Liver (tissue), 9 donors: ENCODE results near the gene ASIC3. TPM values are rescaled to one million over a fixed set of nuclear protein-coding genes. Genes with fewer than 3 reads are reported as not detected.

Experiments
- DNase-seq: peaks from one replicate; pipeline ENCODE4 v3.0.0-alpha.2; 2017; ENCODE audit warnings: low spot score
- H3K27ac ChIP-seq, 2 donors: one replicate each; pipeline ENCODE4 v1.7.0; 2013; ENCODE audit warnings: inconsistent platforms in 2 of 2, low read length in 2 of 2, control low read depth in 1 of 2, low read depth in 1 of 2, mild to moderate bottlenecking in 1 of 2
- H3K27me3 ChIP-seq, 4 donors: one replicate each; pipeline versions ENCODE4 v1.6.1 to v1.7.0; 2013; ENCODE audit warnings: low read length in 3 of 4, inconsistent platforms in 1 of 4, mild to moderate bottlenecking in 1 of 4, moderate library complexity in 1 of 4; ENCODE audit not compliant: control insufficient read depth in 4 of 4, insufficient read depth in 4 of 4
- H3K36me3 ChIP-seq, 4 donors: one replicate each; pipeline versions ENCODE4 v1.6.1 to v1.7.0; 2013; ENCODE audit warnings: low read length in 3 of 4, mild to moderate bottlenecking in 3 of 4, low read depth in 1 of 4, moderate library complexity in 1 of 4; ENCODE audit not compliant: control insufficient read depth in 4 of 4, insufficient read depth in 3 of 4
- H3K4me1 ChIP-seq, 4 donors: one replicate each; pipeline versions ENCODE4 v1.6.1 to v1.7.0; 2013; ENCODE audit warnings: low read length in 3 of 4, mild to moderate bottlenecking in 3 of 4, moderate library complexity in 1 of 4; ENCODE audit not compliant: control insufficient read depth in 4 of 4, insufficient read depth in 4 of 4
- H3K4me3 ChIP-seq, 3 donors: one replicate each; pipeline versions ENCODE4 v1.6.1 to v1.7.0; 2013; ENCODE audit warnings: low read length in 3 of 3, control low read depth in 1 of 3, low read depth in 1 of 3, mild to moderate bottlenecking in 1 of 3
- H3K9ac ChIP-seq, 2 donors: one replicate each; pipeline ENCODE4 v1.7.0; 2013; ENCODE audit warnings: low read length in 2 of 2, mild to moderate bottlenecking in 2 of 2, moderate library complexity in 2 of 2, control low read depth in 1 of 2, low read depth in 1 of 2
- H3K9me3 ChIP-seq, 4 donors: one replicate each; pipeline versions ENCODE4 v1.6.1 to v1.7.0; 2013; ENCODE audit warnings: low read length in 3 of 4; ENCODE audit not compliant: control insufficient read depth in 4 of 4
- ATF3 ChIP-seq: IDR thresholded peaks from 2 replicates; pipeline ENCODE4 v1.6.1; 2016; ENCODE audit warnings: antibody characterized with exemption
- CTCF ChIP-seq: fragments of 150-350 bp; IDR thresholded peaks from 2 replicates; pipeline ENCODE4 v1.5.1; 2017; ENCODE audit warnings: improper control_type of control experiment, low read depth, low read length; ENCODE audit not compliant: missing input control
- EGR1 ChIP-seq, 2 donors: IDR thresholded peaks; 2 replicates each; pipeline ENCODE4 v1.6.1; 2016 to 2018; ENCODE audit warnings: antibody characterized with exemption in 2 of 2, low read depth in 2 of 2
- FOXA1 ChIP-seq: IDR thresholded peaks from 2 replicates; pipeline ENCODE4 v1.6.1; 2016; ENCODE audit warnings: antibody characterized with exemption
- FOXA2 ChIP-seq: IDR thresholded peaks from 2 replicates; pipeline ENCODE4 v1.6.1; 2016; ENCODE audit warnings: antibody characterized with exemption
- GABPA ChIP-seq, 2 donors: IDR thresholded peaks in 1 of 2; conservative IDR thresholded peaks in 1 of 2; 2 replicates each; pipeline ENCODE4 v1.6.1; 2016; ENCODE audit warnings: antibody characterized with exemption in 2 of 2, mild to moderate bottlenecking in 1 of 2, moderate library complexity in 1 of 2
- HNF4A ChIP-seq, 2 donors: conservative IDR thresholded peaks; 2 replicates each; pipeline ENCODE4 v1.6.1; 2016; ENCODE audit warnings: antibody characterized with exemption in 2 of 2, mild to moderate bottlenecking in 2 of 2
- HNF4G ChIP-seq: IDR thresholded peaks from 2 replicates; pipeline ENCODE4 v1.6.1; 2016; ENCODE audit warnings: antibody characterized with exemption
- JUND ChIP-seq, 2 donors: IDR thresholded peaks; 2 replicates each; pipeline ENCODE4 v1.6.1; 2016; ENCODE audit warnings: antibody characterized with exemption in 2 of 2
- MAX ChIP-seq: IDR thresholded peaks from 2 replicates; pipeline ENCODE4 v1.6.1; 2016; ENCODE audit warnings: antibody characterized with exemption
- NR2F2 ChIP-seq: IDR thresholded peaks from 2 replicates; pipeline ENCODE4 v1.6.1; 2016; ENCODE audit warnings: antibody characterized with exemption
- RAD21 ChIP-seq, 2 donors: IDR thresholded peaks; 2 replicates each; pipeline ENCODE4 v1.6.1; 2016; ENCODE audit warnings: antibody characterized with exemption in 2 of 2, mild to moderate bottlenecking in 2 of 2
- REST ChIP-seq: IDR thresholded peaks from 2 replicates; pipeline ENCODE4 v1.6.1; 2016; ENCODE audit warnings: antibody characterized with exemption, mild to moderate bottlenecking
- RXRA ChIP-seq, 2 donors: IDR thresholded peaks; 2 replicates each; pipeline ENCODE4 v1.6.1; 2017 to 2018; ENCODE audit warnings: antibody characterized with exemption in 2 of 2, mild to moderate bottlenecking in 1 of 2
- SP1 ChIP-seq: IDR thresholded peaks from 2 replicates; pipeline ENCODE4 v1.6.1; 2018; ENCODE audit warnings: antibody characterized with exemption, mild to moderate bottlenecking
- TAF1 ChIP-seq: conservative IDR thresholded peaks from 2 replicates; pipeline ENCODE4 v1.6.1; 2016; ENCODE audit warnings: antibody characterized with exemption, mild to moderate bottlenecking
- YY1 ChIP-seq: IDR thresholded peaks from 2 replicates; pipeline ENCODE4 v1.6.1; 2016; ENCODE audit warnings: antibody characterized with exemption, mild to moderate bottlenecking
- ZBTB33 ChIP-seq: IDR thresholded peaks from 2 replicates; pipeline ENCODE4 v1.6.1; 2016; ENCODE audit warnings: antibody characterized with exemption
- WGBS: extraction: QIAGEN DNeasy Blood & Tissue Kit; methylation state at CpG from one replicate; pipeline ENCODE4 v1.1.7; 2013; 5-methylcytosine and 5-hydroxymethylcytosine counted together
- polyA plus RNA-seq, 2 donors: library from polyadenylated mRNA; stranded (reverse) in 1 of 2; unstranded in 1 of 2; fragments of 200-250 nt in 1 of 2; fragments of >200 nt in 1 of 2; fragmentation: Nextera tagmentation in 1 of 2; extraction: Ambion mirVana in 1 of 2; gene quantifications; one replicate each; pipeline versions ENCODE4 v1.2.1 to v1.2.3, GENCODE V29; 2013 to 2015
- total RNA-seq, 2 donors: library from RNA; depleted of rRNA; stranded (reverse); fragments of >200 nt; gene quantifications; one replicate each; pipeline ENCODE4 v1.2.3, GENCODE V29; 2014
- donor health status: healthy.
- donor health status: healthy.
- donor health status: healthy.
- donor health status: healthy.
- donor health status: healthy.

ASIC3 gene
- total and polyA plus RNA-seq, 4 donors = 0.05 to 1.0 (median 0.39) TPM

- H3K9me3 ChIP-seq = no peaks in the 10 kb centered on the region
- no peaks in the 10 kb centered on the region for H3K36me3 ChIP-seq
- no peak overlapping the region for H3K4me3 ChIP-seq
- no peak for DNase-seq
- H3K27me3 ChIP-seq = no peaks in the 10 kb centered on the region
- WGBS = 80% methylated on average over 10 of the region's 10 CpGs
- TF ChIP-seq ATF3 = no peak
- TF ChIP-seq JUND (IDR thresholded peaks at IDR 0.05) = no peak
- no peak for TF ChIP-seq HNF4A (conservative IDR thresholded peaks at IDR 0.05)
- no peak for TF ChIP-seq TAF1
- no peak for TF ChIP-seq RAD21 (IDR thresholded peaks at IDR 0.05)
- TF ChIP-seq YY1 = no peak
- TF ChIP-seq GABPA (IDR thresholded peaks at IDR 0.05 in 1 of 2, conservative IDR thresholded peaks at IDR 0.05 in 1 of 2) = no peak
- TF ChIP-seq NR2F2 = no peak
- no peak for TF ChIP-seq FOXA2
- TF ChIP-seq FOXA1 = no peak
- TF ChIP-seq SP1 = no peak
- TF ChIP-seq HNF4G = no peak
- TF ChIP-seq RXRA (IDR thresholded peaks at IDR 0.05) = no peak
- no peak for TF ChIP-seq ZBTB33
- TF ChIP-seq CTCF = no peak
- no peak for TF ChIP-seq REST
- no peak for TF ChIP-seq MAX
- no peak for TF ChIP-seq EGR1 (IDR thresholded peaks at IDR 0.05; ENCODE audit: low read depth in 2 of 2)
- peaks cover 6 to 13% (median 8%) of the 10 kb centered on the region in 4 donors for H3K4me1 ChIP-seq
- H3K27ac ChIP-seq = no peak overlapping the region
- H3K9ac ChIP-seq = no peak overlapping the region
Observed at GRCh38 chr7:151023232-151023631, 25.1 kb upstream of the ASIC3 start.
